ENCODE results near the gene ERV3-1. TPM values are rescaled to one million over a fixed set of nuclear protein-coding genes. Genes with fewer than 3 reads are reported as not detected.
"Not testable (repeated sequence)": the region's sequence is repeated elsewhere in the genome, so short reads cannot be mapped to it uniquely, and the experiment has no call there.

Gene ERV3-1
- total and polyA plus RNA-seq, 9 of the 15 experiments (the other 6 are each of a cell fraction or from before 2014, with no cell fraction given), result 10.2 to 30.0 (median 22.0) TPM

GRCh38 chr7:65033391-65033790 lies 26.9 kb upstream of the ERV3-1 start:
- intact Hi-C loops (cut with micrococcal nuclease); H3K4me3 ChIP-seq; H4K20me1 ChIP-seq (replicated peaks; ENCODE audit: control insufficient read depth, insufficient read depth, low read length); H3K79me2 ChIP-seq (ENCODE audit: control insufficient read depth, insufficient read depth, low read length); DNase-seq (ENCODE audit: extremely low read depth in 1 of 4, low spot score in 3 of 4); H3K4me1 ChIP-seq (replicated peaks in 1 of 2; ENCODE audit: control insufficient read depth in 2 of 2, insufficient read depth in 2 of 2, low read length in 2 of 2); in situ Hi-C loops (cut with MboI); H3K27me3 ChIP-seq (ENCODE audit: control insufficient read depth in 2 of 2, insufficient read depth in 2 of 2, low read length in 2 of 2); H3K27ac ChIP-seq (ENCODE audit: extremely low read depth, low read depth, low read length); BruUV-seq (replicated peaks); H3K9me1 ChIP-seq (ENCODE audit: control insufficient read depth, insufficient read depth, low read length); CTCF ChIA-PET (ENCODE audit: low intra/inter-chr PET ratio); H2AFZ ChIP-seq (ENCODE audit: low read depth, low read length); H3K4me2 ChIP-seq (ENCODE audit: insufficient read depth, low read length); POLR2A ChIA-PET; H3K9me3 ChIP-seq (replicated peaks; ENCODE audit: control insufficient read depth, insufficient read depth, low read depth, low read length); H3K9ac ChIP-seq (ENCODE audit: insufficient read depth in 1 of 2, low read depth in 2 of 2, low read length in 2 of 2); H3K36me3 ChIP-seq (ENCODE audit: control insufficient read depth, insufficient read depth, low read length); FAIRE-seq; ATAC-seq: not testable (repeated sequence)
- peak; percentile 31; the same call in 1 of the 2 replicates for TF ChIP-seq ZBTB33 (CRISPR knock-in tag; IDR thresholded peaks at IDR 0.05)
- 87% methylated on average over 8 of the region's 30 CpGs for WGBS (ENCODE audit: insufficient coverage, low coverage, missing lambda C conversion rate)

GRCh38 chr7:65025023-65025422 lies 18.5 kb upstream of the ERV3-1 start:
- H3K9ac ChIP-seq (ENCODE audit: insufficient read depth in 1 of 2, low read depth in 2 of 2, low read length in 2 of 2); CTCF ChIA-PET (ENCODE audit: low intra/inter-chr PET ratio); H3K9me3 ChIP-seq (replicated peaks; ENCODE audit: control insufficient read depth, insufficient read depth, low read depth, low read length); H4K20me1 ChIP-seq (replicated peaks; ENCODE audit: control insufficient read depth, insufficient read depth, low read length); H3K27me3 ChIP-seq (ENCODE audit: control insufficient read depth in 2 of 2, insufficient read depth in 2 of 2, low read length in 2 of 2); H3K4me2 ChIP-seq (ENCODE audit: insufficient read depth, low read length); H3K27ac ChIP-seq (ENCODE audit: extremely low read depth, low read depth, low read length); DNase-seq (ENCODE audit: extremely low read depth in 1 of 4, low spot score in 3 of 4); POLR2A ChIA-PET; H3K36me3 ChIP-seq (ENCODE audit: control insufficient read depth, insufficient read depth, low read length); FAIRE-seq; H3K79me2 ChIP-seq (ENCODE audit: control insufficient read depth, insufficient read depth, low read length); H3K9me1 ChIP-seq (ENCODE audit: control insufficient read depth, insufficient read depth, low read length); intact Hi-C loops (cut with micrococcal nuclease); H3K4me3 ChIP-seq; H2AFZ ChIP-seq (ENCODE audit: low read depth, low read length); BruUV-seq (replicated peaks); H3K4me1 ChIP-seq (replicated peaks in 1 of 2; ENCODE audit: control insufficient read depth in 2 of 2, insufficient read depth in 2 of 2, low read length in 2 of 2); ATAC-seq: not testable (repeated sequence)
- peak; percentile 38 for TF ChIP-seq ZFP36 (IDR thresholded peaks at IDR 0.05; ENCODE audit: low read depth, low read length, partially characterized antibody)
- in situ Hi-C loops (cut with MboI), result loop anchor here (5.0 kb wide), 1 partner anchor 837 kb away; no protein-coding TSS in a partner anchor

- DNase-seq (ENCODE audit: extremely low read depth in 1 of 4, low spot score in 3 of 4); BruUV-seq (replicated peaks); H3K9ac ChIP-seq (ENCODE audit: insufficient read depth in 1 of 2, low read depth in 2 of 2, low read length in 2 of 2); H3K4me2 ChIP-seq (ENCODE audit: insufficient read depth, low read length); CTCF ChIA-PET (ENCODE audit: low intra/inter-chr PET ratio); in situ Hi-C loops (cut with MboI); H3K4me1 ChIP-seq (replicated peaks in 1 of 2; ENCODE audit: control insufficient read depth in 2 of 2, insufficient read depth in 2 of 2, low read length in 2 of 2); H3K79me2 ChIP-seq (ENCODE audit: control insufficient read depth, insufficient read depth, low read length); H4K20me1 ChIP-seq (replicated peaks; ENCODE audit: control insufficient read depth, insufficient read depth, low read length); intact Hi-C loops (cut with micrococcal nuclease); H3K27me3 ChIP-seq (ENCODE audit: control insufficient read depth in 2 of 2, insufficient read depth in 2 of 2, low read length in 2 of 2); H3K9me1 ChIP-seq (ENCODE audit: control insufficient read depth, insufficient read depth, low read length); H3K36me3 ChIP-seq (ENCODE audit: control insufficient read depth, insufficient read depth, low read length); FAIRE-seq; H3K27ac ChIP-seq (ENCODE audit: extremely low read depth, low read depth, low read length); ATAC-seq; H3K4me3 ChIP-seq; H2AFZ ChIP-seq (ENCODE audit: low read depth, low read length); H3K9me3 ChIP-seq (replicated peaks; ENCODE audit: control insufficient read depth, insufficient read depth, low read depth, low read length): not testable (repeated sequence)
- WGBS (ENCODE audit: insufficient coverage, low coverage, missing lambda C conversion rate), result no CpG with 5 or more reads among the region's 3 CpGs
- POLR2A ChIA-PET, result interaction anchor here (0.7 to 1.5 kb wide), 3 partner anchors 10 to 353 kb away, joined by 3 to 7 read pairs (median 3); partner anchors contain the start of genes ERV3-1 and ZNF92
These were observed 14.5 kb upstream of the ERV3-1 start for GRCh38 chr7:65020978-65021377.

All from K562 (cell line).